DND-41 (cell line): ENCODE data around the gene SLC46A2.

Experiments
- ATAC-seq: fragments of 200-7000 bp; cut with Tn5 transposase; 3 replicates; pipeline ENCODE4 v1.9.1; 2021; ENCODE audit warnings: low read depth; ENCODE audit not compliant: insufficient read depth
- DNase-seq: peaks from one replicate; pipeline ENCODE4 v3.0.0-alpha.2; 2020
- H2AFZ ChIP-seq: 2 replicates; pipeline ENCODE4 v1.6.0; 2012; ENCODE audit warnings: low read depth, low read length
- H3K27ac ChIP-seq: 2 replicates; pipeline ENCODE4 v1.5.1; 2012; ENCODE audit warnings: low read length, inconsistent platforms
- H3K27me3 ChIP-seq: fragments of 200-600 bp; sonication (generic); 2 replicates; pipeline ENCODE4 v1.6.0; 2012; ENCODE audit warnings: low read length, mild to moderate bottlenecking, inconsistent platforms; ENCODE audit not compliant: insufficient read depth, poor library complexity
- H3K36me3 ChIP-seq: 2 replicates; pipeline ENCODE4 v1.5.1; 2012; ENCODE audit warnings: low read length, inconsistent platforms; ENCODE audit not compliant: insufficient read depth
- H3K4me1 ChIP-seq: 2 replicates; pipeline ENCODE4 v1.5.1; 2012; ENCODE audit warnings: mild to moderate bottlenecking, low read length; ENCODE audit not compliant: insufficient read depth
- H3K4me2 ChIP-seq: 2 replicates; pipeline ENCODE4 v1.6.0; 2012; ENCODE audit warnings: mild to moderate bottlenecking, moderate library complexity, low read length, inconsistent platforms; ENCODE audit not compliant: insufficient read depth
- H3K4me3 ChIP-seq, 2 experiments: fragments of 200-600 bp in 1 of 2; shearing (Covaris generic) in 1 of 2; 2 replicates each; pipeline ENCODE4 v1.5.1; 2012 to 2016; ENCODE audit warnings: inconsistent platforms in 2 of 2, low read length in 2 of 2, mild to moderate bottlenecking in 2 of 2, low read depth in 1 of 2, moderate library complexity in 1 of 2
- H3K79me2 ChIP-seq: 2 replicates; pipeline ENCODE4 v1.6.0; 2012; ENCODE audit warnings: low read length, inconsistent platforms; ENCODE audit not compliant: insufficient read depth
- H3K9ac ChIP-seq: 2 replicates; pipeline ENCODE4 v1.6.0; 2012; ENCODE audit warnings: low read depth, mild to moderate bottlenecking, inconsistent platforms, low read length, moderate library complexity
- H3K9me3 ChIP-seq: 2 replicates; pipeline ENCODE4 v1.5.1; 2012; ENCODE audit warnings: low read length, moderate library complexity, mild to moderate bottlenecking, inconsistent platforms; ENCODE audit not compliant: insufficient read depth, severe bottlenecking
- H4K20me1 ChIP-seq: 2 replicates; pipeline ENCODE4 v1.6.0; 2012; ENCODE audit warnings: low read length; ENCODE audit not compliant: insufficient read depth
- CTCF ChIP-seq: IDR thresholded peaks from 2 replicates; pipeline ENCODE4 v1.5.1; 2012; ENCODE audit warnings: borderline replicate concordance, low read length, moderate library complexity, mild to moderate bottlenecking; ENCODE audit not compliant: poor library complexity, severe bottlenecking; ENCODE audit errors: extremely low read depth
- EZH2 ChIP-seq: IDR thresholded peaks from 3 replicates; pipeline ENCODE4 v1.6.1; 2012; ENCODE audit warnings: borderline replicate concordance, low read depth, mild to moderate bottlenecking, moderate library complexity, low read length, inconsistent platforms; ENCODE audit not compliant: severe bottlenecking

Gene SLC46A2

GRCh38 chr9:112912636-112913035 is 22.0 kb upstream of the SLC46A2 start:
- Histone ChIP-seq H3K79me2 (no peaks in the 10 kb centered on the region), H3K4me2 (no peak overlapping the region), H3K9ac (no peak overlapping the region), H3K27ac (no peak overlapping the region), H2AFZ (no peak overlapping the region), H3K27me3 (peaks cover 6% of the 10 kb centered on the region), H3K36me3 (no peaks in the 10 kb centered on the region), H3K9me3 (no peaks in the 10 kb centered on the region), H4K20me1 (no peaks in the 10 kb centered on the region), H3K4me1 (no peaks in the 10 kb centered on the region), H3K4me3 (no peak overlapping the region)
- no peak for DNase-seq
- no peak for TF ChIP-seq CTCF
- no peak for TF ChIP-seq EZH2
- no peak for ATAC-seq

- H3K9me3 ChIP-seq, result no peaks in the 10 kb centered on the region
- no peak overlapping the region for H3K4me2 ChIP-seq
- TF ChIP-seq CTCF (no peak), EZH2 (no peak)
- no peak overlapping the region for H3K27ac ChIP-seq
- H3K4me3 ChIP-seq, result no peak overlapping the region
- H3K4me1 ChIP-seq, result no peaks in the 10 kb centered on the region
- no peaks in the 10 kb centered on the region for H4K20me1 ChIP-seq
- H3K79me2 ChIP-seq, result no peaks in the 10 kb centered on the region
- DNase-seq (no peak), ATAC-seq (no peak)
- peaks cover 6% of the 10 kb centered on the region for H3K27me3 ChIP-seq
- H3K9ac ChIP-seq, result no peak overlapping the region
- H3K36me3 ChIP-seq, result no peaks in the 10 kb centered on the region
- no peak overlapping the region for H2AFZ ChIP-seq
These were observed 21.1 kb upstream of the SLC46A2 start for GRCh38 chr9:112911736-112912135.

GRCh38 chr9:112905084-112905483 is 14.4 kb upstream of the SLC46A2 start:
- H3K27ac ChIP-seq, result no peak overlapping the region

More at GRCh38 chr9:112905084-112905483, 14.4 kb upstream of the SLC46A2 start:
- H4K20me1 ChIP-seq, result no peaks in the 10 kb centered on the region
- H2AFZ ChIP-seq, result no peak overlapping the region
- no peaks in the 10 kb centered on the region for H3K9me3 ChIP-seq
- TF ChIP-seq CTCF (no peak), EZH2 (no peak)
- H3K4me3 ChIP-seq, result no peak overlapping the region
- H3K79me2 ChIP-seq, result no peaks in the 10 kb centered on the region
- peaks cover 6% of the 10 kb centered on the region for H3K27me3 ChIP-seq
- H3K4me2 ChIP-seq, result no peak overlapping the region
- ATAC-seq (no peak), DNase-seq (no peak)
- H3K36me3 ChIP-seq, result no peaks in the 10 kb centered on the region
- H3K9ac ChIP-seq, result no peak overlapping the region
- no peaks in the 10 kb centered on the region for H3K4me1 ChIP-seq
